ENCODE measurements around the gene PALM. TPM values are rescaled to one million over a fixed set of nuclear protein-coding genes. Genes with fewer than 3 reads are reported as not detected.

The PALM gene
- polyA plus RNA-seq, 6 donors from 2014 or later = 0.35 TPM; not detected in 5

DNA sequence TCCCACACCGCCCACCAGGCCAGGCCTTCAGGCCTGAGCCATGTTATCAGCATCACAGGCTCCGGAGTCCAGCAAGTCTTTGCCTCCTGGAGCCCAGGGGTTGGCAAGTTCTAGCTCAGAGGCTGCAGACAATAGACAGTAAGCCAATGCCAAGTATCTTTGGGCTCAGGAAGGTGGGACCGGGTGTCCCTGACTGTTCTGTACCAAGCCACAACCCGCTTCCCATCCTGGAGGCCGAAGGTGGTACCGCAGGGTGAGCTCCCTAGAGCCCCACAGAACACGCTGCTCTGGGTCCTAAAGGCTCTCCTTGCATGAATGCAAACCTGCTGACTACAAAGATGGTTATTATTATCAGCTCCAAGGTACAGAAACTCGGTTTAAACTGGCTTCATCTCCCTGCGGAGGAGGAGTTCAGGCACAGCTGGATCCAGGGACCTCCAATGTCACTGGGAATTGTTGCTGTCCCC, 38.1 kb upstream of the PALM start:
- H3K4me1 Mint-ChIP-seq = peaks cover 0 to 10% (median 7%) of the 10 kb centered on the region in 3 donors
- H3K4me3 Mint-ChIP-seq = no peak overlapping the region
- H3K27ac Mint-ChIP-seq = no peak overlapping the region
- ATAC-seq (ENCODE audit: low read depth in 2 of 2) = peak; percentile 56 to 58
- no peak for DNase-seq
- H3K36me3 Mint-ChIP-seq = no peaks in the 10 kb centered on the region
- H3K9me3 Mint-ChIP-seq = peaks cover 0 to 3% (median 0%) of the 10 kb centered on the region in 7 donors
- H3K27me3 Mint-ChIP-seq = peaks cover 16 to 34% (median 17%) of the 10 kb centered on the region in 3 donors

DNA sequence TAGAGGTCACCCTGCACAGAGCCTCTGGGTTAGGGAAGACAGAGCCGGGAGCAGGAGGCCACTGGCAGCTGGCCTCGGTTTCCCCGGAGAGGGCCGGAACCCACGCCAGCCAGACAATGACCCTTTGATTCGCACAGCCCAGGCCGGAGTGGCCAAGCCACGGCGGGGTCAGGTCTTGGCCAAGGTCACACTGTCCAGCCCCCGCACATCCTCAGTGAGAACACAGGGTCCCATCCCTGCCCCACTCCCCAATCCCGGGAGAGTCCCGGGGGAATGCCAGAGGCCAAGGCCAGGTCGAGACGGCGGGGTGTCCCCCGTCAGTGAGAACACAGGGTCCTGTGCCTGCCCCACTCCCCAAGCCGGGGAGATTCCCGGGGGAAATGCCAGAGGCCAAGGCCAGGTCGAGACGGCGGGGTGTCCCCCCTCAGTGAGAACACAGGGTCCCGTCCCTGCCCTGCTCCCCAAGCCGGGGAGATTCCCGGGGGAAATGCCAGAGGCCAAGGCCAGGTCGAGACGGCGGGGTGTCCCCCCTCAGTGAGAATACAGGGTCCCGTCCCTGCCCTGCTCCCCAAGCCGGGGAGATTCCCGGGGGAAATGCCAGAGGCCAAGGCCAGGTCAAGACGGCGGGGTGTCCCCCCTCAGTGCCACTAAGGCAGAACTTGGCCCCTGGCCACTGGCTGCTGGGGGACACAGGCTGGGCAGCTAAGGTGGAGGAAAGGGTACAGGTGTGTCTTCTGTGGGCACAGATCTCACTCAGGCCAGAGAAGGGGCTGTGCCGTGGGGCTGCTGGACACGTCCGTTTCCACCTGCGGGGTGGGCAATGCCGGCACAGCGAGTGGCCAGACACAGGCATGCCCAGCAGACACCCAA, 34.2 kb upstream of the PALM start:
- H3K27me3 Mint-ChIP-seq = peaks cover 11 to 20% (median 18%) of the 10 kb centered on the region in 3 donors
- no peaks in the 10 kb centered on the region for H3K9me3 Mint-ChIP-seq
- peaks cover 0 to 10% (median 5%) of the 10 kb centered on the region in 3 donors for H3K4me1 Mint-ChIP-seq
- H3K36me3 Mint-ChIP-seq = no peaks in the 10 kb centered on the region
- DNase-seq (no peak), ATAC-seq (ENCODE audit: low read depth in 2 of 2) (no peak)
- no peak overlapping the region for H3K4me3 Mint-ChIP-seq
- no peak overlapping the region for H3K27ac Mint-ChIP-seq

DNA sequence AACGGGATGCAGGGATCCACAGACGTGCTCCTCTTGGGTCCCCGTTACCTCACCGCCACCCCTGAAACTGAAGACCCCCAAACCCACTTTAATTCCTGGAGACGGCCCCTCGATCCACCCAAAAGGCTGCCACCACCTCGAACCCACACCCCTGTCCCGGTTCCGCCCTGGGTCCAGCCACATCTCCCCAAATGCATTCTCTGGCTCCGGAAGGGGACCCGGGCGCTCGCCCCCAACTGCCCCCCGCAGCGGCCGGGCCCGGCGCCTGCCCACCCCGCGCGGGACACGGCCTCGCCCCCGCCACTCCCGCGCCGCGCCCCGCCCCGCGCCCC, 32.8 kb upstream of the PALM start:
- H3K27ac Mint-ChIP-seq = no peak overlapping the region
- no peaks in the 10 kb centered on the region for H3K9me3 Mint-ChIP-seq
- ATAC-seq (ENCODE audit: low read depth in 2 of 2) = no peak
- H3K4me1 Mint-ChIP-seq = peaks cover 5 to 13% (median 12%) of the 10 kb centered on the region in 3 donors
- no peak for DNase-seq
- H3K36me3 Mint-ChIP-seq = no peaks in the 10 kb centered on the region
- H3K27me3 Mint-ChIP-seq = peaks cover 11 to 20% (median 18%) of the 10 kb centered on the region in 3 donors
- H3K4me3 Mint-ChIP-seq = peak overlapping the region in 2 of 8 donors; percentile 54 to 69

DNA sequence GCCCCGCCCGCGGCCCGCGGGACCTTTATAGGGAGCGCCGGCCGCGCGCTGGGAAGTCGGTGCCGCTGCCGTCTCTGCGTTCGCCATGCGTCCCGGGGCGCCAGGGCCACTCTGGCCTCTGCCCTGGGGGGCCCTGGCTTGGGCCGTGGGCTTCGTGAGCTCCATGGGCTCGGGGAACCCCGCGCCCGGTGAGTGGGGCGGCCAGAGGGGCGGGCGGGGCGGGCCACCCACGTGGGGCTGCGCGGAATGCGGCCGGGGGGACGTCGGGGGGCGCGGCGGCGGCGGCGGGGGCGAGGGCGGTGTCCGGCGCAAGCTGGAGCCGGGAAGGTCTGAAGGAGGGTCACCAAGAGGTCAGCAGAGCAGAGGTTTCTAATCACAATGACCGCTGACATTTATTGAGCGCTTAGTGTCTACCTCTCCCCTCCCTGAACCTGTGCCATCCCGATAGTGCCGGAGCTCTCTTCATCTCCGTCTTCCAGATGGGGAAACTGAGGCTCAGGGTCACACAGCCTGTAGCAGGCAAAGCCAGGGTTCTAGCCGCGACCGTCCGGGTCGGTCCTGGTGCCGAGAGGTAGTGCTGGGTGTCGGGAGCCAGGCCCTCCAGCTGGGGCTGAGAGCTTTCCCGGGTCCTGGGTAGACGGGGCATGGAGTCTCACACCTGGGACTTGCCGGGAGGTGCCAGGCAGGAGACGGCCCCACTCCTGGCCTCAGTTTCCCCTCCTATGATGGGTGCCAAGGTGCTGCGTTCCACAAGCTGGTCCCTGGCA, 32.2 kb upstream of the PALM start, which contains the start of gene FSTL3:
Gene FSTL3, plus strand, starts transcription at position 54 of the 767 bp plus-strand sequence. Its CDS starts 32 bp downstream, at position 86.
- Mint-ChIP-seq H3K27ac (no peak within 1 kb of the TSS), H3K4me3 (peak within 1 kb of the TSS in 6 of 8 donors; percentile 15 to 79 (median 46)), H3K27me3 (peaks cover 11 to 20% (median 18%) of the 10 kb centered on the region in 3 donors), H3K4me1 (peaks cover 7 to 13% (median 12%) of the 10 kb centered on the region in 3 donors), H3K36me3 (no peaks in the 10 kb centered on the region), H3K9me3 (no peaks in the 10 kb centered on the region)
- DNase-seq = no peak
- ATAC-seq (ENCODE audit: low read depth in 2 of 2) = no peak

DNA sequence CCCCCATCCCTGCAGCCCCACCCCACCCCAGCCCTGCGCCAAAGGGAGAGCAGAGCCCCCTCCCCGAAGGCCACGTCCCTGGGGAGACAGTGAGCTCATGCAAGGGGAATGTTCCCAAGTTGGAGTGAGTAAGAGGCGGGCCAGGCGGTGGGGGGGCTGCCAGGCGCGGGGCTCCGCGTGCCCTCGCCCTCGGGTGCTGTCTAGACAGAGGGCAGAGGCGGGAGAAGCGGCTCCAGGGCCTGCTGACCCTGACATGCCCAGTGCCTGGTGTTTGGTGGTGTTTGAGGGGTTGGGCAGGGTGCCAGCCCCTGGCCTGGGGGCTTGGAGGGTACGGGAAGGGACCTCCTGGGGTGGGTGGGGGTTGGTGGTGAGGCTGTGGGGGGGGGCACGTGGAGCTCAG, 31.5 kb upstream of the PALM start:
- Mint-ChIP-seq H3K27me3 (peaks cover 11 to 20% (median 18%) of the 10 kb centered on the region in 3 donors), H3K4me3 (peak overlapping the region in 1 of 8 donors; percentile 66), H3K9me3 (no peaks in the 10 kb centered on the region), H3K36me3 (no peaks in the 10 kb centered on the region), H3K4me1 (peaks cover 7 to 16% (median 12%) of the 10 kb centered on the region in 3 donors), H3K27ac (peak overlapping the region in 1 of 6 donors; percentile 47)
- no peak for ATAC-seq (ENCODE audit: low read depth in 2 of 2)
- no peak for DNase-seq

DNA sequence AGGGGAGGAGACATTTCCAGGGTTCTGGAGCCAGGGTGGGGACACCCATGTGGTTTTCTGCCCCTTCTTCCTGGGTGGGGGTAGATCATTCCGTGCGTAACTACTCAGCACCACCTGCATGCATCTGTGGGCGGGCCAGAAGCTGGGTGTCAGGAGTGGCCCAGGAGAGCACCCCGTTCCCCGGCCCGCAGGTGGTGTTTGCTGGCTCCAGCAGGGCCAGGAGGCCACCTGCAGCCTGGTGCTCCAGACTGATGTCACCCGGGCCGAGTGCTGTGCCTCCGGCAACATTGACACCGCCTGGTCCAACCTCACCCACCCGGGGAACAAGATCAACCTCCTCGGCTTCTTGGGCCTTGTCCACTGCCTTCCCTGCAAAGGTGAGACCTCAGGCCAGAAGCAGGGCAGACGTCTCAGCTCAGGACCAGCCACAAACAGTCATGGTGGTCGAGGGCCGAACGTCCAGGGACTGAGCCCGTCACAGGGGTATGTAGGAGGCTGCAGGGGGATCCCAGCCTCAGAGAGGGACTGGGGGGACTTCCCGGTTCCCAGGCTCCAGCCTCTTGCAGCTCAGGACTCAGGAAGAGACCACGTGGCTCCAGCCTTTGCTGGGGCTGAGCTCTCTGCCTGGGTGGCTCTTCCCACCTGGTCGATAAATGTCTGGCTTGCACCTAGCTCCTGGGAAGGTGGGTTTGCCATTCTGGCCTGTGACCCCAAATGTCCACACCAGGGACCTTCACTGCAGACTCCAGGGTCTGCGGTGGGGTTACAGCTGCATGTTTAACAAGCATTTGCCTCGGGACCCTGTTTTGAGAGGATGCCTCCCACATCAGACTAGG, 30.9 kb upstream of the PALM start:
- no peaks in the 10 kb centered on the region for H3K9me3 Mint-ChIP-seq
- no peaks in the 10 kb centered on the region for H3K36me3 Mint-ChIP-seq
- ATAC-seq (ENCODE audit: low read depth in 2 of 2) (no peak), DNase-seq (no peak)
- H3K4me3 Mint-ChIP-seq = peak overlapping the region in 3 of 8 donors; percentile 40 to 70 (median 66)
- peaks cover 7 to 16% (median 12%) of the 10 kb centered on the region in 3 donors for H3K4me1 Mint-ChIP-seq
- peak overlapping the region in 2 of 6 donors; percentile 47 to 65 for H3K27ac Mint-ChIP-seq
- H3K27me3 Mint-ChIP-seq = peaks cover 11 to 20% (median 18%) of the 10 kb centered on the region in 3 donors

DNA sequence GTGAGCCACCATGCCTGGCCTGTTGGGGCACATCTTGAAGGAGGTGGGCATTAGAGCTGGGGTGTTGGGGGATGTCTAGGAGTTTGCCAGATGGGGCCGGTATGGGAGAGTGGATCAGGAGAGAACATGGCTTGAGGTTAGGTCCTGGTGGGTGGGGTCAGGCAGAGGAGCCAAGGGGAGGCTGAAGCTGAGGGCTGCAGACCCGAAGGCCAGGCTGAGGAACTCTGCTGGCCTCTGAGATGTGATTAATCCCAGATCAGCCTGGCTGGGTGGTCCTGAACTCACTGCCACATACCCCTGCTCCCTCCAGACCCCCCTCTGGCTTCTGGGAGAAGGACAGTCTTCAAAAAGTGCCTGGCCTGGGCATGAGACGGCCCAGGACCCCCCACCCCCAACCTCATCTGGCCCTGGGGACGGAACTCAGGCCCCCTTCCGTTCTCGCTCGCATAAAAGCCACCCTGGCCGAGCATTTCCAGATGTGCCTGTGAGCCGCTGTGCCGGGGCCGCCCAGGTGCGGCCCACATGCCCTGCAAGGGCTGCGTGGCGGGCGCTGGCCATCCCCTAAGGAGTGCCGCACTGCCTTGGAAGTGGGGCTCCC, 29.8 kb upstream of the PALM start:
- no peaks in the 10 kb centered on the region for H3K36me3 Mint-ChIP-seq
- H3K4me3 Mint-ChIP-seq = peak overlapping the region; percentile 36 to 90 (median 73)
- H3K9me3 Mint-ChIP-seq = no peaks in the 10 kb centered on the region
- DNase-seq (no peak), ATAC-seq (ENCODE audit: low read depth in 2 of 2) (no peak)
- H3K27ac Mint-ChIP-seq = peak overlapping the region in 3 of 6 donors; percentile 47 to 64 (median 62)
- H3K4me1 Mint-ChIP-seq = peaks cover 7 to 16% (median 12%) of the 10 kb centered on the region in 3 donors
- peaks cover 9 to 14% (median 12%) of the 10 kb centered on the region in 3 donors for H3K27me3 Mint-ChIP-seq

DNA sequence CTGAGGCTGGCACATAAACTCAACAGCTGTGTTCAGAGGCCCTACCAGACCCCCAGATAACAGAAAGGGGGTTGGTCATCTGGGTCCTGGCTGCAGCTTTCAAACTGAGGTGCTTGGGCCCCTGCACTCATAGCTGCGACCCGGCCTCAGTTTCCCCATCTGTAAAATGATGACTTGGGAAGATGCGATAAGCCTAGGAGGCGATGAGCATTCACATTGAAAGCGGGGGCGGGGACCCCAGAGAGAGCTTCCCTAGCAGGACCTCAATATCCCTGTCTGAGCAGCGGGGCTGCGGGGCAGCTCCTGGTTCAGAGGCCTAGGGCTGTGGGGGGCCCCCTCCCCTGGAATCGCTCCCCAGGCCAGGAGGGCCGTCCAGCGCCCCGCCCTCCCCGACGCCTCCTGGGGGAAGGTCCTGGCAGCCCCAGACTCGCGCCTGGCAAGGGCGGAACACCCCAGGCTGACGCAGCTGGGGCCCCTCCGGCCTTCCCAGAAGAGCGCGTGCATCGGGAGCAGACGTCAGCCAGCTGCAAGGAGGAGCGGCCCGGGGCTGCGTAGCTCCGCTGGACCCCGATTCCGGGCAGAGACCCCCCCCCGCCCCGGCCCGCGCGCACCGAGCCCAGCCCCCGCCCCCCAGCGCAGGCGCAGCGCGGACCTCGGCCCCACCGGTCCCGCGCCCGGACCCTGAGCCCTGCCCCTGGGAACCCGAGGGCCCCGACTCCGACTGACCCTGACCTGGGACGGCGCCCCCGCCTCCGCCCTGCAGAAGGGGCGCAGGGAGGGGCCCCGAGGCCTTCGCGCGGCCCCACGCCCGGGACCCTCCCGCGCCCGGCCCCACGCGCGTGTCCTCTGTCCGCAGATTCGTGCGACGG, 29.1 kb upstream of the PALM start:
- DNase-seq (peak; percentile 56), ATAC-seq (ENCODE audit: low read depth in 2 of 2) (peak; percentile 3 to 4)
- no peaks in the 10 kb centered on the region for H3K36me3 Mint-ChIP-seq
- peak overlapping the region; percentile 57 to 98 (median 80) for H3K4me3 Mint-ChIP-seq
- H3K27ac Mint-ChIP-seq = peak overlapping the region in 2 of 6 donors; percentile 33 to 75
- peaks cover 7 to 16% (median 12%) of the 10 kb centered on the region in 3 donors for H3K4me1 Mint-ChIP-seq
- no peaks in the 10 kb centered on the region for H3K9me3 Mint-ChIP-seq
- peaks cover 8 to 10% (median 9%) of the 10 kb centered on the region in 3 donors for H3K27me3 Mint-ChIP-seq

DNA sequence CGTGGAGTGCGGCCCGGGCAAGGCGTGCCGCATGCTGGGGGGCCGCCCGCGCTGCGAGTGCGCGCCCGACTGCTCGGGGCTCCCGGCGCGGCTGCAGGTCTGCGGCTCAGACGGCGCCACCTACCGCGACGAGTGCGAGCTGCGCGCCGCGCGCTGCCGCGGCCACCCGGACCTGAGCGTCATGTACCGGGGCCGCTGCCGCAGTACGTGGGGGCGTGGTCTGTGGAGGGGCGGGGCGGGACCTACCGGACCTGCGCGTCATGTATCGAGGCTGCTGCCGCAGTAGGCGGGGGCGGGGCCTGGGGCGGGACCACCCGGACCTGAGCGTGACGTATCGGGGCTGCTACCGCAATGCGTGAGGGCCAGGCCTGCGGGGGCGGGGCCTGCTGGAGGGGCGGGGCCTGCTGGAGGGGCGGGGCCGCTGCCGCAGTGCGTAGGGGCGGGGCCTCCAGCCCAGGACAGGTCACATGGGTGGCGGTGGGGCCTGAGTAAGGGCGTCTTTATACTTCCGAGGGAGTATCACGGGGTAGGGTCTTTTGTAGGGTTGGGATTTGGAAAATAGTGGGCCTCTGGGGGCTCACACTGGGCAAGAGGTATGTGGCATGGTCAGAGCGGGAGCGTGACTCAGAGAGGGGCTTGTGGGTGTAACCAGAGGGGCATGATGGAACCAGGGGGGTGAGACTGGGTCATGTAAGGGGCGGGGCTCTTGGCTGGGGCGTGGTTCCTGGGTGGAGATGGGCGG, 28.3 kb upstream of the PALM start:
- Mint-ChIP-seq H3K9me3 (no peaks in the 10 kb centered on the region), H3K36me3 (no peaks in the 10 kb centered on the region), H3K4me1 (peaks cover 7 to 13% (median 8%) of the 10 kb centered on the region in 3 donors), H3K27ac (peak overlapping the region; percentile 94 to 100 (median 100)), H3K4me3 (peak overlapping the region; percentile 76 to 98 (median 96)), H3K27me3 (peaks cover under 1 to 4% (median 3%) of the 10 kb centered on the region in 3 donors)
- DNase-seq (peak; percentile 96), ATAC-seq (ENCODE audit: low read depth in 2 of 2) (peak; percentile 70 to 74)

DNA sequence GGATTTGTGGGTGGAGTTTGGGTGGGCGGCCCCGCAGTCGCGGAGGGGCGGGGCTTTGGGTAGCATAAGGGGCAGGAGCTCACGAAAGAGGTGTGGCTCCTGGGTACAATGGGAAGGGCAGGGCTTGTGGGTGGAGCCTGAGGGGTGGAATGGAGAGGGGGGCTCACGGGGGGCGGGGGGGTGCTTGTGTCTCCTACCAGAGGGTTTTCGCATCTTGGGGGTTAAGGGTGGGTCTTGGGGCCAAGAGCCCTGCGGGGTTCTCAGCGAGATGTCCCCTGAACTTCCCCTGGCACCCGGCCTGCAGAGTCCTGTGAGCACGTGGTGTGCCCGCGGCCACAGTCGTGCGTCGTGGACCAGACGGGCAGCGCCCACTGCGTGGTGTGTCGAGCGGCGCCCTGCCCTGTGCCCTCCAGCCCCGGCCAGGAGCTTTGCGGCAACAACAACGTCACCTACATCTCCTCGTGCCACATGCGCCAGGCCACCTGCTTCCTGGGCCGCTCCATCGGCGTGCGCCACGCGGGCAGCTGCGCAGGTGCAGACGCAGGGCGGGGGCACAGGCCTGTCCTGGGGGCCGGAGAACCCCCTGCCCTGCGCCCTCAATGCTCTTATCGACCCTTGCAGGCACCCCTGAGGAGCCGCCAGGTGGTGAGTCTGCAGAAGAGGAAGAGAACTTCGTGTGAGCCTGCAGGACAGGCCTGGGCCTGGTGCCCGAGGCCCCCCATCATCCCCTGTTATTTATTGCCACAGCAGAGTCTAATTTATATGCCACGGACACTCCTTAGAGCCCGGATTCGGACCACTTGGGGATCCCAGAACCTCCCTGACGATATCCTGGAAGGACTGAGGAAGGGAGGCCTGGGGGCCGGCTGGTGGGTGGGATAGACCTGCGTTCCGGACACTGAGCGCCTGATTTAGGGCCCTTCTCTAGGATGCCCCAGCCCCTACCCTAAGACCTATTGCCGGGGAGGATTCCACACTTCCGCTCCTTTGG, 27.4 kb upstream of the PALM start:
- H3K4me3 Mint-ChIP-seq = peak overlapping the region; percentile 76 to 98 (median 96)
- no peaks in the 10 kb centered on the region for H3K36me3 Mint-ChIP-seq
- peak; percentile 72 for DNase-seq
- peaks cover 7 to 12% (median 7%) of the 10 kb centered on the region in 3 donors for H3K4me1 Mint-ChIP-seq
- H3K9me3 Mint-ChIP-seq = no peaks in the 10 kb centered on the region
- ATAC-seq (ENCODE audit: low read depth in 2 of 2) = peak; percentile 7 to 23
- no peaks in the 10 kb centered on the region for H3K27me3 Mint-ChIP-seq
- H3K27ac Mint-ChIP-seq = peak overlapping the region; percentile 94 to 100 (median 100)
